GM08714 (cell line): ENCODE results near the gene TPM4.
A peak's percentile ranks its signal among the peaks of the same experiment; 100 is the strongest.

Source experiments
- H3K4me3 ChIP-seq: fragments of 200-500 bp; sonication (Bioruptor generic); 2 replicates; pipeline ENCODE4 v1.5.1; 2014; ENCODE audit warnings: mild to moderate bottlenecking, low read length, inconsistent platforms
- ZNF274 ChIP-seq: IDR thresholded peaks from 2 replicates; pipeline ENCODE4 v1.6.1; 2012; ENCODE audit warnings: mild to moderate bottlenecking, low read depth, low read length

The TPM4 gene

GRCh38 chr19:16113727-16114126, 37.4 kb downstream of the TPM4 start:
- TF ChIP-seq ZNF274, result no peak
- no peak overlapping the region; the same call in 1 of the 2 replicates for H3K4me3 ChIP-seq

- H3K4me3 ChIP-seq, result no peak overlapping the region
- no peak for TF ChIP-seq ZNF274
Observed at GRCh38 chr19:16115301-16116039, 39.2 kb downstream of the TPM4 start.

GRCh38 chr19:16116067-16116466, 39.8 kb downstream of the TPM4 start:
- no peak for TF ChIP-seq ZNF274
- no peak overlapping the region for H3K4me3 ChIP-seq

- TF ChIP-seq ZNF274, result no peak
- H3K4me3 ChIP-seq, result no peak overlapping the region; the same call in 1 of the 2 replicates
Observed at GRCh38 chr19:16117594-16118033, 41.3 kb downstream of the TPM4 start.

GRCh38 chr19:16118489-16119033, 42.3 kb downstream of the TPM4 start:
- no peak for TF ChIP-seq ZNF274
- peak overlapping the region; percentile 4; the same call in 1 of the 2 replicates for H3K4me3 ChIP-seq

GRCh38 chr19:16119075-16119857, 43.0 kb downstream of the TPM4 start:
- H3K4me3 ChIP-seq, result peak overlapping the region; percentile 6; the same call in 1 of the 2 replicates

- no peak for TF ChIP-seq ZNF274
- H3K4me3 ChIP-seq, result no peak overlapping the region
Observed at GRCh38 chr19:16121141-16121540, 44.8 kb downstream of the TPM4 start.

- TF ChIP-seq ZNF274, result no peak
- no peak overlapping the region for H3K4me3 ChIP-seq
Observed at GRCh38 chr19:16121967-16122366, 45.7 kb downstream of the TPM4 start.

GRCh38 chr19:16124953-16125352, 48.7 kb downstream of the TPM4 start:
- no peak for TF ChIP-seq ZNF274

GRCh38 chr19:16125737-16126495, 49.6 kb downstream of the TPM4 start:
- no peak for TF ChIP-seq ZNF274
- no peak overlapping the region for H3K4me3 ChIP-seq

More at GRCh38 chr19:16124953-16125352, 48.7 kb downstream of the TPM4 start:
- no peak overlapping the region for H3K4me3 ChIP-seq

- TF ChIP-seq ZNF274, result no peak
- H3K4me3 ChIP-seq, result no peak overlapping the region
Observed at GRCh38 chr19:16127080-16127479, 50.8 kb downstream of the TPM4 start.

GRCh38 chr19:16127776-16128371, 51.6 kb downstream of the TPM4 start:
- no peak overlapping the region for H3K4me3 ChIP-seq
- TF ChIP-seq ZNF274, result no peak

- no peak overlapping the region for H3K4me3 ChIP-seq
- TF ChIP-seq ZNF274, result no peak
Observed at GRCh38 chr19:16131648-16132047, 55.4 kb downstream of the TPM4 start.

GRCh38 chr19:16133818-16134217, 57.5 kb downstream of the TPM4 start:
- TF ChIP-seq ZNF274, result no peak
- H3K4me3 ChIP-seq, result no peak overlapping the region
